ENCODE results near the gene P2RY1.

P2RY1 gene, protein sequence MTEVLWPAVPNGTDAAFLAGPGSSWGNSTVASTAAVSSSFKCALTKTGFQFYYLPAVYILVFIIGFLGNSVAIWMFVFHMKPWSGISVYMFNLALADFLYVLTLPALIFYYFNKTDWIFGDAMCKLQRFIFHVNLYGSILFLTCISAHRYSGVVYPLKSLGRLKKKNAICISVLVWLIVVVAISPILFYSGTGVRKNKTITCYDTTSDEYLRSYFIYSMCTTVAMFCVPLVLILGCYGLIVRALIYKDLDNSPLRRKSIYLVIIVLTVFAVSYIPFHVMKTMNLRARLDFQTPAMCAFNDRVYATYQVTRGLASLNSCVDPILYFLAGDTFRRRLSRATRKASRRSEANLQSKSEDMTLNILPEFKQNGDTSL

DNA sequence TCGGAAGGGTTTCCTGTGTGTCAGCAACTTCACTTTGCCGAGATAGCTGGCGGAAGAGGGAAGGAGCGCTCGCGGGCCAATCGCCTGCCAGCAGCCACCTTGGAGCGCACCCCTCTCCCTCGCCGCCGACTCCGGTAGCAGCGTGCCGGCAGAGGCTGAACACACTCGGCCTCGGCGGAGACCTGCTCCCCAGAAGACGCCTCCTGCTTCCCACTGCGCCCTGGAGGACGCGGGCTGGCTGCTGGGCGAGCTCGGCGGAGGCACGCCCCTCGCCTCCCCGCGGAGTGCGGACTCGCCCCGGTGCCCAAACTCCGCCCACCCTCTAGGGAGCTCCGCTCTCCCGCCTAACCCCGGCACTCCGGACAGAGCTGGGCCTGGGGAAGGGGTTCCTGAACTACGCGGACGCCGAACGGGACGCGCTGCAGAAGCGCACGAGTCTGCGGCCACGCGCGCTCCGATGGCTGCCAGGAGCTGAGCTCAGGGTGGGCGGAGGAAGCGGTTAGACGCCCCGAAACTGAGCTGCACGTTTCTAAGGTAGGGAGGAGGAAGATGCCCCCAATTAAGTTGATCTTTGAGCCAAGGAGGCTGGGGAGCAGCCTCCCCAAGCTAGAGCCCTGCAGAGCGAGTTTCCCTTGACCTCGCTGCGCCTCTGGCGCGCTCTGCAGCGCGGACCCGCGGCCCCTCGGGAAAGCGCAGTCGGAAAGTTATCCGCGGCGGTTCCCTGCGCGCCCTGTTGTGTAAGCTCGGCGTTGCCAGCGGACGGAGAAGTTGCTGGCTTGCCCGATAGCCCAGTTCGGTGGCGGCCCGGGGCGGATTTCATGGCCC is at the start of gene P2RY1:
Gene P2RY1 (plus strand): TSS at position 356 of the 825 bp plus-strand sequence. CDS start 652 bp downstream, outside the sequence.
- peak; percentile 30 to 36 for DNase-seq (ENCODE audit: low read depth in 2 of 2)

DNA sequence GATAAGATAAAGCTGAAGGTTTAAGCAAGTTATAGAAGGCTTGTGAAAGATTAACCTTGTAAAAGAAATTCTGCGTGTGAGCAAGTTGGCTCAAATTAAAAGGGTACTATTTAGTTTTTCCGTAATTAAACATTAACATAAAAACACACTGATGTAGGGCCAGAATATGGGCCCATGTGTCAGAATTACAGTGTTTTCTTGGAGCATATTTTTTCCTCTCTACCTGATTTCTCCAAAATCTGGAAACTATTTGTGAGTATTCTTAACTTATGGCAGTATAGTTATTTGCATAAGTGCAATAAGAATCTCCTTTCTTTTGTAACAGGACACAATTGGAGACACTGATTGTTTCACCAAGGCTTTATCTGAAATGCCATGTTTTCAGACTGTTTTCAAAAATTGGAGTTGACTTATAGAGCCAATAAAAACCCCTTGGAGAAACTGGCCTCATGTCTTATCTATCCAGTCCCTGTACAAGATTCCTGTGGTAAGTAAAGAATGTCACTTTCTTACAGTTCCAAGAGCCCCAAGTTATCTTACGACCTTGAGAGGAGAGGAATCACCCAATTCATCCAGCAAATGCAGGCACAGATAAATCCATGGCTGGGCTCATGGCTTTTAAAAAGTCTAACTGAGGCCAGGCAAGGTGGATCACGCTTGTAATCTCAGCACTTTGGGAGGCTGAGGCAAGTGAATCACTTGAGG is 47.8 kb upstream of the P2RY1 start:
- DNase-seq (ENCODE audit: low read depth in 2 of 2): no peak

DNA sequence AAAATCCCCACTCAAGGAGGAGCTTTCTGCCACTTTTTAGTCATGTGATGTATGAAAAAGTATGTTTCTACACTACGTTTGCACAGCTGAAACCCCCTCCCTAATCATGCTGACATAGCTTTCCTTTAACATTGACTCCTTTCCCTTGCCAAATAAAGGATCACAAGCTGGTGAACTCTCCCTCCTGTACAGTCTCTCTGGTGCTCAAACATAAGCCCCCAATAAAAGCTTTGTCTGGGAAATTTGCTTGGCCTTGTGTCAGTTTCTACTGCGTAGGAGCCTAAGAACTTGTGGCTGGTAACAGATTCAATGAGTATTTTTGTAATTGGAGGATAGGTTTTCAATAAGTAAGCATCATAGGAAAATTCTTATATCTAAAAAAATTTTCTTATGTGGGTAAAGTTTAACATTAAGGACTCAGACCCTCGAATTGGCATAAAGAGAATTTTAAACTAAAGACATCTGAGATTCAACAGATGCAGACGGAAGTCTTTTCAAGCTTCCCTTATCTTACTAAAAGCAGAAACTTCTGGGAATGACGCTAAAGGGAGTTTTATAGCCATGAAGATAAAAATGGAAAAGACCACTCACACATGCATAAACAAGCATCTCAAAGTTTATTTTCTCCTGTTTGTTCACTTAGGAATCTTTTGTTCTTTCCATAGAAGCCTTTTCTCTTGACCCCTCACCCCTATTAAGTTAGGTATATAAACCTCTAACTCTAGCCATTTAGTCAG is 44.1 kb upstream of the P2RY1 start:
- no peak for DNase-seq (ENCODE audit: low read depth in 2 of 2)

DNA sequence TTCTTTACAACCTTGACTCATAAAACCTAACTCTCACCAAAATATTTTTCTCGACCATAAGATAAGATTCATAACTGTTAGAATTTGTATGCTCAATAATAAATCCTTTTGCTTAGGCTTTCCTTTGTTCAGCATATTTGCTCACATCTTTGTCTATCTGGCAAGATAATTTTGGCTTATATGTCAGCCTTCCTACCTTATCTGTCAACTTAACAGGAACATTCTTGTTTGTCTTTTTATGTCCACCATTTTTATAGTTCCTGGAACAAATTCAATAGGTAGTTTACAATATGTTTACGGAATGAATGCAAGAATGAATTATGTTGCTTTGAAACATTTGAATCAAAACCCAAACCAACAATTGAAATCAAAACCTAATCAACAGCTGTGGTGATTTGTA is 41.0 kb upstream of the P2RY1 start:
- no peak for DNase-seq (ENCODE audit: low read depth in 2 of 2)

DNA sequence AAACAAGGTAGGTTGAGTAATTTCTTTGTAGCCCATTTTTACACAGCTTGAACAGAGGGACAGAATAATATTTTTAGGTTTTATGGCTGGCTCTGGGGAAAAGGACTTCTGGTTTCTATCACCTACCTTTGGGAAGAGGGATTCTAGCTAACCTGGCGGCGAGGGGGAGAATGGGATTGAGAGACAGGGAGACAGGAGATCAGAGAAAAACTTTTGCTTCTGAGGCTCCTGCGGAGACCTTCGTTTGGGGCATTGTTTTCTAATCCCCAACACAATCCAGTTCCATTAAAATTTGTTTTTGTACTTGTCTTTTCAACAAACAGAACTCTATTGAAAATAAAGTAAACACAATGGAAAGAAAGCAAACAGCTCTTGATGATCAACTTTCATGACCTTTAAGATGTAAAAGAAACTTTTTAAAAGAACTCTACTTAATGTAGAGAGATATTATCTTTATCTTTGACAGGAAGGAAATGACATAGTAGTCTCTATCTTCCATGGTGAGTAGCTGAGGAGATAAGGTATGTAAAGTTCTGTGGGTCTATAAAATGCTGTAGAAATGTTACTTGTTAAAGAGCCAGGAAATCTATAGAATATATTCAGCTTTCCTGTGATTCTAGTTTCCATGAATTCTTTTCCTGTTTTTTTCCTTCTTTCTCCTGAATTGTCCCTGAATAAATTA is 37.0 kb upstream of the P2RY1 start:
- no peak for DNase-seq (ENCODE audit: low read depth in 2 of 2)

DNA sequence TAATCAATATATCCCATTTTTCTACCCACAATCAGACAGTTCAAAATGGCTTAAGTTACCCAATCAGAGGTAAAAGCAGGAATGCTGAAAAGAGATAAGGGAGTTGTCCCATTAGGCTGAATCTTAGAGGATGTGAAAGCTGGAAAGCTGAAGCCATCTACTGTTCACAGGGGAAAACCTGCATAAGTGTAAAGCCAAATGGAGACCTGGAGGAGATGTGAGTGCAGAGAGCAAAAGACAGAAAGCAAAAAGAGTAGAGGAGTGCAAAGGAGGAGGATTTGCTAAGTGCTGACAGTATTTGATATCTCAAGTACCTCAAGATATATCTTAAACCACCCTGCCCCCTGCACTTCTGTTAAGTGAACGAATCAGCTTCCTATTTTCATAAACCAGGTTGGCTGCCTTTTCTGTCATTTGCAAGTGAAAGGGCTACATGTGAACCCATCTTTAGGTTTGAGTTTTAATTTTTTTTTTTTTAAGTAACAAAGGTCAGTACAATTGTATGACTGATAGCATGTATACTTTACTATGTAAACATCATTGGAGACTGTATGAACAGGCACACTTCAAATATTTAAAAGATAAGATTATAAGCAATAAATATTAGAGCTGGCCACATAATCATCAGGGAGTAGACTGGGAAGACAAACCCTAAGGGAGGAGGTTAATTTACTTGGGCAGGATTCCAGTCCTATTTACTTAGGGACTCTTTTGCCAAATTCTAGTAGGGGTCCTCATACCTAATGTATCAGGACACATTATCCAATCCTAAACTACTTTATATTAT is 22.8 kb upstream of the P2RY1 start:
- no peak for DNase-seq (ENCODE audit: low read depth in 2 of 2)

DNA sequence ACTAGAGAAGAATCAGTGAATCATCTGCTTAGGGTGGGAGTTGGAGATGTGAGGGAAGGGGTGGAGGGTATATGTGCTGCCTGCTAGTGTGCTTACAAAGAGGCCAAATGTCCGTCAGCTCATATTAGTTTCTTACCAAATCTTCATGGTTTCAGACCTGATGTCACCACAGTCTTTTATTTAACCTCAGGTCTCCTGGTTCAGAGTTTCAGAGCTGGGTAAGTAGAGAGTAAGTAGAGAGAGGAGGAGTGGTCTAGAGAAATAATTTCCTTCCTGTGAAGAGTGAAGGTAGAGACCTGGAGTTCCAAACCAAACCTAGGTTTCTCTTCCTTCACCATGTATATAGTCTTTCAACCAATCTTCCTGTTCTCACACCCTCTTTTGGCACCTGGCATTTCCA is 17.5 kb upstream of the P2RY1 start:
- DNase-seq (ENCODE audit: low read depth in 2 of 2): no peak

DNA sequence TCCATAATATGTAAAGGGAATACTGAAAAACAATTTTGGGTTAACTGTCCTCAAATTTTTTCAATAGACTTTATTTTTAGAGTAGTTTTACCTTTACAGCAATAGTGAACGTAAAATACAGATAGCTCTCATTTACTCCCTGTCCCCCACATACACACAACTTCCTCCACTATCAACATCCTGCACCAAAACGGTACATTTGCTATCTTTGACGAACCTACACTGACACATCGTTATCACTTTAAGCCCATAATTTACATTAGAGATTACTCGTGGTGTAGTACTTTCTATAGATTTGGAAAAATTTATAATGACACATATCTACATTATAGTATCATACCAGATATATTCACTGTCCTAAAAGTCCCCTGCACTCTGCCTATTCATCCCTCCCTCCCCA is 16.9 kb upstream of the P2RY1 start:
- DNase-seq (ENCODE audit: low read depth in 2 of 2): no peak

DNA sequence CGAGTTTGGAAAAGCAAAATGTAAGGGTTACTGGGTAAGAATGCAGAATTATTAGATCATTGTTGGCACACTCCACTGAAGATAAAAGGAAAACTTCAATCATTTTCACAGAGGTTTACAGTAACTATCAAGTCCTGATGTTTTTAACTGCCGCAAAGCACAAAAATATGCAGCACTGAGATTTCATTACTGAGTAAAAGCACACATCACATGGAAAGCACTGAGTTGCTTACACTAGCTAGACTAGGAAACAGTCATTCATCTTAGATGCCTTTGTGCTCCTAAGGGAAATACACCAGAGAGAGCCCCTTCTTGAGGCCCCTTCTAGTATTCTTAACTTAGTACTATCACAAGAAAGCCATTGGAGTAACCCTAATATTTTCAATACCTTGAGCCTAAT is 11.8 kb upstream of the P2RY1 start:
- DNase-seq (ENCODE audit: low read depth in 2 of 2): no peak

DNA sequence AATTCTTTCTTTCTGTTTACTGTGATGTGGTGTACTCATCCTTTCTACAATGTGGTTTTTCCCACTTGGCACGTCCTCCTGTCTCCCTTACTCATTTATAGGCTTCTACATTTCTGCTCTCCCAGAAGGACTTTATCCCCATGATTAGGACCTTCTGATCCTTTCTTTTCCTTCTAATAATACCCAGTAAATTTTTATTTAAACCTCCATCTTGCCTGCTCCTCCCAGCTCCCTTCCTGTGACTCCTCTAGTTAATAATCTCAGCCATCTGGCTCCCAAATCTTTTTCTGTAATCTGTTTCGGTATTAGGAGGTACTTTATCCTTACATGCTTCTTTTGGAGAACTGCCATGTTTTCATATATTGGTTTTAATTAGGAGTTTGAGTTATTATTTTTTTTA is 11.2 kb upstream of the P2RY1 start:
- no peak for DNase-seq (ENCODE audit: low read depth in 2 of 2)

DNA sequence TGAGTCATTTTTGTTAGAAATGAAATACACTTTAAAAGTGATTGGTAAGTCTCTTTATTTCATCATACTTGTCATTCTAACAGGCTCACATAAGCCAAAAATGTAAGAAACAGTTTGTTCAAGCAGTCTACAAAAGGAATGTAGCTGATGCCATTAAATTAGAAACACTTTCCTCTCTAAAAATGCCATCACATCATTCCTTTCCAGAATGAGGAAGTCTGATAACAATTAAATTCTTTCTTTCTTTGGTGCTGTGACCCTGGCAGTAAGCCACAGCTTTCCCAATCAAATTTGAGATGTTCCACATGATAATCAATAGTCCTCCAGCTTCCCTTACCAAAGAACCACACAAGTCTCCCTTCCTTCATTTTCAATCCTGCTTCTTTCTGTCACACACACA is 9.4 kb upstream of the P2RY1 start:
- DNase-seq (ENCODE audit: low read depth in 2 of 2): no peak

DNA sequence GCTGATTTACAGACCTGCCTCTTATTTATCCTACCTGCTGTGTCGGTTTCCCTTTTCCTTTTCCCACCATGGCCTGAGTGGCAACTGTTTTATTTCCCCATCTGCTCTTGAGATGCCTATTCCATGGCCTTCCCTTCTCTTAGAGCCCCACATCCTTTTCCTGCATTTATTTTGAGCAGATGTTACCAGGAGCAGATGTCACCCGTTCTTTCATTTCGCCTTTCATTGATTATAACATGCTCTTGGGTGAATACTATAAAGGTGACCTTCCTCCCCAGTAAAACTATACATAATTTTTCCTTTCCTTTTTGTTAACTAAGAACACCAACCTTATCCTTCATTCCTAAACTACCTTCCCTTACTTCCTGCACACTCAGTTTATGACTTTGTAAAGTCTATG is 8.5 kb upstream of the P2RY1 start:
- DNase-seq (ENCODE audit: low read depth in 2 of 2): no peak

DNA sequence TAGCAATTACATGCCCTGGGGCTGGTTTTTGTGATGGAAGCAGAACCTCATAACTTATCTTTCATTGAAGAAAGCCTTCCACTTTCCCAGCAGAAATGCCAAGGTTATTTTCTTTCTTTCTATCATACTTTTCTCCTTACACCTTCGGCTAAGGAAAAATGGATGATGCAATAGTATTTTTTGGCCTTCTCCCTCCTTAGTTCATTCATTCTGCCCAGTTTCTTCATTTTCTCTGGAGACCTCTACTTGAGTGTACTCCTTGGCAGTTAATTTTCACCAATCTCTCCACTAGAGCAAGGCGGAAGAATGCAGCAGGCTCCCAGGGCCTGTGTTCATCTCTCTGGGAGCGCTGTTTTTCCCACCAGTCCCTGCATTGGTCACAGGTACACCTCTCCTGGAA is 7.6 kb upstream of the P2RY1 start:
- DNase-seq (ENCODE audit: low read depth in 2 of 2): no peak

DNA sequence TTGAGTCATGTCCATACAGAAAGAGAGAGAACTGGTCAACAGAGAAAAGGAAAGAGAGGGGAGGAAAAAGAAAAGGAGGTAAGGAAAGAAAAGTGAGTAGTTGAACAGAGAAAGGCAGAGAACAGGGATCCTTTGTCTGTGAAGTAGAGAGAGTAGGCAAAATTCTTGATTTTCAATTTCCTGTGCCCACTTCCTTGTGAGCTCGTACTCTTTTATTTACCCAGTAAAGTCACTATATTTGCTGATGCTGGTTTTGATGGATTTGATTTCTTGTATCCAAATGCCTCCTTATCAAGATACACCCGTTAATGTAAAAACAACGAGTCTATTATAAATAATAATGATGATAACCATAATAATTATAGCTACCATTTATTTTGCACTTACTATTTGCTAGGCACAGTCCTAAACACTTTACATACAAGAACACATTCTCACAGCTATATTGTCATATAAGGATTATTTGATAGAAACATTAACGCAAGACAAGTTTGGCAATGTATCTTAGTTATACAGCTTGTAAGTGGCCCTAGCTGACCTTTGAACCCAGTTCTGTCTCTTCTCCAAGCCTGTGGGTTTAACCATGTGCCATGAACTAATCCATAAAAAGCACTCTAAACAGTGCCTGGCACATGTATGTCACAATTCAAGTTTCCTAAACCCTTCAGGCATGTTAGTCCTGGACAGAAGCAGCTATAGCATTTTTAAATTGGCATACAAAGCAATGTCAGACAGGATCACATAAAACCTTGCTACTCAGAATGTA is 6.7 kb upstream of the P2RY1 start:
- DNase-seq (ENCODE audit: low read depth in 2 of 2): no peak

DNA sequence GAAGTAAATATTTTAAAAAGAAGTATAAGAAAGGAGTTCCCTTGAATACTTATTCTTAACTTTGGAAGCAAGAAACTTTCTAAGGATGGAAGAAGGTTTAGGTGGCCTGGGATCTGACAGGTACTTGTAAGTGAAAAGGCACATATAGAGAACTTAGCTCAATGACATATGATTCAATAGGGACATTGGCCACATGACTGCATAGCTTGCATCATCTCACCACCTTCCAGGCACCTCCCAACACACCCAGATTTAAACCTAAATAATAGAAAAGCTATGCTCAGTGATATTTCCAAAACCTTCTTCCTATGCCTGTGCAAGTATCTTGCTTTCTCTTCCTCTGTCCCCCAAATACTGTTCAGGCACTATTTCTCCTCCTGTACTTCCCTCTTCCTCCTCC is 4.7 kb upstream of the P2RY1 start:
- DNase-seq (ENCODE audit: low read depth in 2 of 2): no peak

DNA sequence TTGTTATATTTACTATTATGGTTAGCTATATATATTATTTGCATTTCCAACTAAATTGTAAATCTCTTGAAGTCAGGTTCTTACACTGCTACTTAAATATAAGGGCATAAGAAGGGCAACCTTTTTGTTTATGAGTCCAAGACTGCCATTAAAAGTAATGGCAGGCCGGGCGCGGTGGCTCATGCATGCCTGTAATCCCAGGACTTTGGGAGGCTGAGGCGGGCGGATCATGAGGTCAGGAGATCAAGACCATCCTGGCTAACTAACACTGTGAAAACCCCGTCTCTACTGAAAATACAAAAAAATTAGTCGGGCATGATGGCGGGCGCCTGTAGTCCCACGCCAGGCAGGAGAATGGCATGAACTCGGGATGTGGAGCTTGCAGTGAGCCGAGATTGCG is 2.9 kb upstream of the P2RY1 start:
- DNase-seq (ENCODE audit: low read depth in 2 of 2): no peak

DNA sequence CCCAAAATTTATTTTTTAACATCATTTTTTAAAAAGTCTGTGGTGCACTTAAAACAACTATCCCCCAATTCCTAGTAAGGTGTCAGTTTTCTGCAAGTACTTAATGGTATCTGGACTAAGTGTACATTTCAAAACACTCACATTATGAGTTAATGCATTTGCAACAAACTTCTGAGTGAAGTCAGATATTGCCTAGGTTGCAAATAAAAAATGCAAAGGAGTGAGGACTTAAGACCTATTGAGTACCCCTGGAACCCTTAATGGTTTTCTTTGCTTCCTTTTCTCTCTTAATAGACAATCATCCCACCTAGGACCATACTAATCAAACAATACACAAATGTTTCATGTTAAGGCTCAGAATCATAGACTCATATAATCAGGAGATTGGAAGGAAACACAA is 1.8 kb upstream of the P2RY1 start:
- no peak for DNase-seq (ENCODE audit: low read depth in 2 of 2)

DNA sequence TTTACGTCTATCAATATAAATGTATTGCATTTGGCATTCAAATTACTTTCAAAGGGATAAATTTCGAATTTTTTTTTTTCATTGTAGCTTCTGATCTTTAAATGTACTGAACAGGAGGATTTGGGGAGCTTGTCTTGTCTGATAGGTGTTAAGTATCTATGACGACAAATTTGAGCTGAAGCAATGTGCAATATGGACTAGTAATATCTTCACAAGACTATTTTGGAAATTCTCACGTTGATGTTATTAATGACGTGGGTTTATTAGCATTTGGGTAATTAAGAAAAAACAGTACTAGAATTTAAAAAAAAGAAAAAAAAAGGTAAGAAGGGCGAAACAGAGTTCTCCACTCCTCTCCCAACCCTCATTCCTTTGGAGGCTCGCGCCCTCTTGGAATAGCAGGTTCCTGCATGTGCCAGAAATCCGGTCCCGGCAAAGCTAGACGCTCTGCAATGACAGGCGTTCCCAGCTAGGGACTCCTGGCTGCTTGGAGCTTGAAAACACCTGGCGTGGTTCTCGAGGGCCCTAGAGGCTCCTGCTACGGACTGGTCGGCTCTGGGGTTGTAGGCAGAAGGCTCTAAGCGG is 648 bp upstream of the P2RY1 start:
- DNase-seq (ENCODE audit: low read depth in 2 of 2): no peak

DNA sequence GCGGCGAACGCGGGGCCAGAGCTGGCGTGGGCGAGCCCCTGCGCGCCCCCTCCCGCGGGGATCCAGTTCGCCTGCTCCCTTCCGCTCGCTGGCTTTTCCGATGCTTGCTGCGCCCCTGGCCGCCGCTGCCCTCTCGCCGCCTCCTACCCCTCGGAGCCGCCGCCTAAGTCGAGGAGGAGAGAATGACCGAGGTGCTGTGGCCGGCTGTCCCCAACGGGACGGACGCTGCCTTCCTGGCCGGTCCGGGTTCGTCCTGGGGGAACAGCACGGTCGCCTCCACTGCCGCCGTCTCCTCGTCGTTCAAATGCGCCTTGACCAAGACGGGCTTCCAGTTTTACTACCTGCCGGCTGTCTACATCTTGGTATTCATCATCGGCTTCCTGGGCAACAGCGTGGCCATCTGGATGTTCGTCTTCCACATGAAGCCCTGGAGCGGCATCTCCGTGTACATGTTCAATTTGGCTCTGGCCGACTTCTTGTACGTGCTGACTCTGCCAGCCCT is 721 bp downstream of the P2RY1 start:
- DNase-seq (ENCODE audit: low read depth in 2 of 2): no peak

Measured in stimulated activated CD8-positive, alpha-beta memory T cell treated with anti-CD3 and anti-CD28 coated beads, Interleukin-2, amount 100 ng/mL, for 48 hours (primary cell).